Smooth muscle cell (in vitro differentiated cells): ENCODE data around the gene FAM98A. TPM values are rescaled to one million over a fixed set of nuclear protein-coding genes. Genes with fewer than 3 reads are reported as not detected.

Source experiments
- DNase-seq: peaks from one replicate; lab custom pipeline; 2025; ENCODE audit not compliant: unreplicated experiment; lab: John Stamatoyannopoulos, UW
- H2AFZ ChIP-seq: fragments of 200-600 bp; sonication (generic); 2 replicates; pipeline ENCODE4 v1.6.0; 2016; ENCODE audit warnings: antibody characterized with exemption, low read depth, mild to moderate bottlenecking
- H3F3A ChIP-seq: fragments of 200-600 bp; sonication (generic); 2 replicates; pipeline ENCODE4 v1.6.0; 2017; ENCODE audit warnings: antibody characterized with exemption, low read depth
- H3K27ac ChIP-seq: fragments of 200-600 bp; sonication (generic); 2 replicates; pipeline ENCODE4 v1.5.1; 2016; ENCODE audit warnings: low read depth, mild to moderate bottlenecking
- H3K27me3 ChIP-seq: fragments of 200-600 bp; sonication (generic); 2 replicates; pipeline ENCODE4 v1.6.1; 2016; ENCODE audit warnings: low read depth, mild to moderate bottlenecking
- H3K36me3 ChIP-seq: fragments of 200-600 bp; sonication (generic); 2 replicates; pipeline ENCODE4 v1.5.1; 2016; ENCODE audit warnings: low read depth
- H3K4me1 ChIP-seq: fragments of 200-600 bp; sonication (generic); 2 replicates; pipeline ENCODE4 v1.5.1; 2016; ENCODE audit warnings: low read depth
- H3K4me2 ChIP-seq: fragments of 200-600 bp; sonication (generic); 2 replicates; pipeline ENCODE4 v1.6.0; 2016; ENCODE audit warnings: mild to moderate bottlenecking
- H3K4me3 ChIP-seq: fragments of 200-600 bp; sonication (generic); 2 replicates; pipeline ENCODE4 v1.5.1; 2016; ENCODE audit warnings: mild to moderate bottlenecking
- H3K79me2 ChIP-seq: fragments of 200-600 bp; sonication (generic); 2 replicates; pipeline ENCODE4 v1.6.0; 2016; ENCODE audit warnings: low read depth, mild to moderate bottlenecking
- H3K9ac ChIP-seq: fragments of 200-600 bp; sonication (generic); 2 replicates; pipeline ENCODE4 v1.6.0; 2016; ENCODE audit warnings: low read depth
- H3K9me3 ChIP-seq: fragments of 200-600 bp; sonication (generic); replicated peaks from 2 replicates; pipeline ENCODE4 v1.5.1; 2016; ENCODE audit warnings: low read depth
- H4K20me1 ChIP-seq: fragments of 200-600 bp; sonication (generic); 2 replicates; pipeline ENCODE4 v1.6.0; 2016; ENCODE audit warnings: low read depth
- WGBS: methylation state at CpG from one replicate; pipeline ENCODE4 v1.1.7; 2016; ENCODE audit warnings: low lambda C conversion rate; 5-methylcytosine and 5-hydroxymethylcytosine counted together
- polyA plus RNA-seq: library from polyadenylated mRNA; unstranded; fragments of >200 nt; fragmentation: Nextera tagmentation; extraction: Ambion mirVana; gene quantifications from 2 replicates; pipeline ENCODE4 v1.2.1, GENCODE V29; 2016
- total RNA-seq: library from RNA; depleted of rRNA; stranded (reverse); fragments of >200 nt; gene quantifications from 2 replicates; pipeline ENCODE4 v1.2.3, GENCODE V29; 2014
- TF ChIP-seq, protein P1 (sequence below): fragments of 200-600 bp; sonication (generic); IDR thresholded peaks from 2 replicates; pipeline ENCODE4 v1.5.1; 2017; ENCODE audit warnings: borderline replicate concordance, mild to moderate bottlenecking, antibody characterized with exemption; ENCODE audit not compliant: insufficient read depth, poor library complexity, severe bottlenecking

FAM98A gene
- total RNA-seq (51.4 and 62.4 TPM in 2 replicates), polyA plus RNA-seq (53.5 and 65.5 TPM in 2 replicates)

GRCh38 chr2:33599175-33599942 is at the start of gene FAM98A:
FAM98A (minus strand) TSS chr2:33599299; CDS start chr2:33599221, 78 bp downstream.
- TF ChIP-seq, protein P1, sequence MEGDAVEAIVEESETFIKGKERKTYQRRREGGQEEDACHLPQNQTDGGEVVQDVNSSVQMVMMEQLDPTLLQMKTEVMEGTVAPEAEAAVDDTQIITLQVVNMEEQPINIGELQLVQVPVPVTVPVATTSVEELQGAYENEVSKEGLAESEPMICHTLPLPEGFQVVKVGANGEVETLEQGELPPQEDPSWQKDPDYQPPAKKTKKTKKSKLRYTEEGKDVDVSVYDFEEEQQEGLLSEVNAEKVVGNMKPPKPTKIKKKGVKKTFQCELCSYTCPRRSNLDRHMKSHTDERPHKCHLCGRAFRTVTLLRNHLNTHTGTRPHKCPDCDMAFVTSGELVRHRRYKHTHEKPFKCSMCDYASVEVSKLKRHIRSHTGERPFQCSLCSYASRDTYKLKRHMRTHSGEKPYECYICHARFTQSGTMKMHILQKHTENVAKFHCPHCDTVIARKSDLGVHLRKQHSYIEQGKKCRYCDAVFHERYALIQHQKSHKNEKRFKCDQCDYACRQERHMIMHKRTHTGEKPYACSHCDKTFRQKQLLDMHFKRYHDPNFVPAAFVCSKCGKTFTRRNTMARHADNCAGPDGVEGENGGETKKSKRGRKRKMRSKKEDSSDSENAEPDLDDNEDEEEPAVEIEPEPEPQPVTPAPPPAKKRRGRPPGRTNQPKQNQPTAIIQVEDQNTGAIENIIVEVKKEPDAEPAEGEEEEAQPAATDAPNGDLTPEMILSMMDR: peak; percentile 6

DNA sequence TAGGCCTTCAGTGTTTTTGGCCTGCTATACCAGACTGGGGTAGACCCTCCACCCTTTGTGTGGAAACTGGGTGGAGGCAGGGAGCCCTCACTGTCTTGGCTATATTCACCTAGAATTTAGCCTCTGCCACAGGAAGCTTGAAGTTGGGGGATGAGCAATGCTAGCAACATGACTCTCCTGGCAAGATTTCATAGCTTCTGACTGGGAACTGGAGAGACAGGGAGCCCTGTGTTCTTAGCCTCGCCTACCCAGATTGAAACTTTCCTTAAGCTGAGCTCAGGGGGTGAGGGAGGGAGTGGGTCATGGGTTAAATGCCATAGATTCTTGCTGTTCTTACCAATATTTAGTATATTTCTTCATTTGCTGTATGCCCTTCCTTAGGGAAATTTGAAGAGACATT is 46.8 kb upstream of the FAM98A start:
- Histone ChIP-seq H3K36me3 (no peaks in the 10 kb centered on the region), H3K4me1 (no peaks in the 10 kb centered on the region), H3K9ac (no peak overlapping the region), H3K27ac (no peak overlapping the region), H3K9me3 (no peaks in the 10 kb centered on the region), H3K4me3 (no peak overlapping the region), H3K4me2 (no peak overlapping the region), H4K20me1 (no peaks in the 10 kb centered on the region), H3K27me3 (no peaks in the 10 kb centered on the region), H3K79me2 (no peaks in the 10 kb centered on the region), H3F3A (no peaks in the 10 kb centered on the region), H2AFZ (no peak overlapping the region)
- no peak for DNase-seq
- TF ChIP-seq, protein P1: no peak
- WGBS: 88% methylated on average over 1 of the region's 1 CpG

More at GRCh38 chr2:33599175-33599942, at the start of gene FAM98A:
- Histone ChIP-seq H3K4me2 (peak within 1 kb of the TSS; percentile 91), H3K36me3 (peaks cover 4% of the 10 kb centered on the region), H4K20me1 (peaks cover 27% of the 10 kb centered on the region), H3K79me2 (peaks cover 45% of the 10 kb centered on the region), H3K27ac (peak within 1 kb of the TSS; percentile 76), H3K9me3 (no peaks in the 10 kb centered on the region), H3K27me3 (no peaks in the 10 kb centered on the region), H3K9ac (peak within 1 kb of the TSS; percentile 93), H2AFZ (peak within 1 kb of the TSS; percentile 67), H3K4me1 (peaks cover 16% of the 10 kb centered on the region), H3K4me3 (peak within 1 kb of the TSS; percentile 75), H3F3A (no peaks in the 10 kb centered on the region)
- under 1% methylated on average over 55 of the region's 56 CpGs for WGBS
- DNase-seq: peak; percentile 97

GRCh38 chr2:33644215-33644614 is 45.1 kb upstream of the FAM98A start:
- TF ChIP-seq, protein P1: no peak
- no peaks in the 10 kb centered on the region for H3F3A ChIP-seq
- H3K27ac ChIP-seq: no peak overlapping the region
- DNase-seq: no peak
- no peak overlapping the region for H3K9ac ChIP-seq
- no peaks in the 10 kb centered on the region for H3K4me1 ChIP-seq
- no peak overlapping the region for H3K4me3 ChIP-seq
- no peaks in the 10 kb centered on the region for H4K20me1 ChIP-seq
- no peaks in the 10 kb centered on the region for H3K27me3 ChIP-seq
- H3K4me2 ChIP-seq: no peak overlapping the region
- no peaks in the 10 kb centered on the region for H3K79me2 ChIP-seq
- H2AFZ ChIP-seq: no peak overlapping the region
- WGBS: 100% methylated on average over 2 of the region's 2 CpGs
- H3K36me3 ChIP-seq: no peaks in the 10 kb centered on the region
- no peaks in the 10 kb centered on the region for H3K9me3 ChIP-seq
